Stimulated activated CD8-positive, alpha-beta memory T cell treated with anti-CD3 and anti-CD28 coated beads, Interleukin-12 subunit alpha, Interleukin-12 subunit beta, amount 100 ng/mL, for 1 hour (primary cell): ENCODE data around the gene KRTAP5-4.

Experiments used
- DNase-seq: peaks from one replicate; pipeline ENCODE4 v3.0.0-alpha.2; 2020; ENCODE audit warnings: low read depth

The KRTAP5-4 gene

DNA sequence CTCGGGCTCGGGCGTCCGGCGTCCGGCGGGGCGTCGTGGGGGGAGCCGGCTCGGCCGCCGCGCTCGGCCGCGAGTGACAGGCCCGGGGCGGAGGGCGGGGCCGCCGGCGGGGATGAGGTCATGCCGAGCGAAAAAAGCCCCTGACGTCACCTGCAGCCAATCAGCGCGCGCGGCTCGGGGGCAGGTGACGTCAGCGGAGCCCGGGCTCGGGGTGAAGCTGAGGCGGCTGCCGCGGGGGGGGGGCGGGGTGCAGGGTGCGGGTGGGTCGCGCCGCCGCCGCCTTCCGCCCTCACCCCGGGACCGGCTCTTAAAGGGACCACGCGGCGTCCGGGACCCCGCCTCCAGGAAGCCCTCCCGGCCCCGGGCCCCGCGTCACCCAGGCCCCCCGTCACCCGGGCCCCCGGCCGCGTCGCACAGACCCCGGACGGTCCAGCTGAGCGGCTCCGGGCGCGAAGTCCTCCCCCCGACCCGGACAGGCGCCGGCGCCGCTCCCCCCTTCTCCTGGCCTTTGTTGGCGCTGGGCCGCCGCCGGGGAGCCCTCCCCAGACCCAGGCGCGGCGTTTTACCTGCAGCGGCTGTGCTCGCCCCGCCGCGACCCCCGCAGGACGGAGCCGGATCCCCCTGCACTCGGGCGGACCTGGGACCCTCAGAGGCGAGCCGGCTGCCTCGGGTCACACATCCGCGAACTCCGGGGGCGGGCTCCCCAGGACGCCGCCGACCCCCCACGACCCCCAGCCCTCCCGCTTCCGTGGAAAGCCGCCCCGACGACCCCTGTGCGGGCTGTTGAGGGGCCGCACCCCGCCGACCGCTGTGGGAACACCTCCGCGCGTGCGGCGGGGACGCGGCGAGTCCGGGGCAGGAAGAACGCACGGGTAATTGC lies 49.5 kb downstream of the KRTAP5-4 start, which contains the start of gene DUSP8:
TSS of gene DUSP8 (minus strand) at position 75 of the 880 bp plus-strand sequence. CDS start 6,445 bp downstream, outside the sequence.
- peak; percentile 94 for DNase-seq

- no peak for DNase-seq
These were observed 50.2 kb downstream of the KRTAP5-4 start for GRCh38 chr11:1571760-1572196.
